ENCODE results near the gene PKP4.

- TF ChIP-seq, protein P1, sequence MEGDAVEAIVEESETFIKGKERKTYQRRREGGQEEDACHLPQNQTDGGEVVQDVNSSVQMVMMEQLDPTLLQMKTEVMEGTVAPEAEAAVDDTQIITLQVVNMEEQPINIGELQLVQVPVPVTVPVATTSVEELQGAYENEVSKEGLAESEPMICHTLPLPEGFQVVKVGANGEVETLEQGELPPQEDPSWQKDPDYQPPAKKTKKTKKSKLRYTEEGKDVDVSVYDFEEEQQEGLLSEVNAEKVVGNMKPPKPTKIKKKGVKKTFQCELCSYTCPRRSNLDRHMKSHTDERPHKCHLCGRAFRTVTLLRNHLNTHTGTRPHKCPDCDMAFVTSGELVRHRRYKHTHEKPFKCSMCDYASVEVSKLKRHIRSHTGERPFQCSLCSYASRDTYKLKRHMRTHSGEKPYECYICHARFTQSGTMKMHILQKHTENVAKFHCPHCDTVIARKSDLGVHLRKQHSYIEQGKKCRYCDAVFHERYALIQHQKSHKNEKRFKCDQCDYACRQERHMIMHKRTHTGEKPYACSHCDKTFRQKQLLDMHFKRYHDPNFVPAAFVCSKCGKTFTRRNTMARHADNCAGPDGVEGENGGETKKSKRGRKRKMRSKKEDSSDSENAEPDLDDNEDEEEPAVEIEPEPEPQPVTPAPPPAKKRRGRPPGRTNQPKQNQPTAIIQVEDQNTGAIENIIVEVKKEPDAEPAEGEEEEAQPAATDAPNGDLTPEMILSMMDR (IDR thresholded peaks at IDR 0.05; ENCODE audit: low read depth, low read length) = no peak
- TF ChIP-seq, protein P2, sequence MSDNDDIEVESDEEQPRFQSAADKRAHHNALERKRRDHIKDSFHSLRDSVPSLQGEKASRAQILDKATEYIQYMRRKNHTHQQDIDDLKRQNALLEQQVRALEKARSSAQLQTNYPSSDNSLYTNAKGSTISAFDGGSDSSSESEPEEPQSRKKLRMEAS (IDR thresholded peaks at IDR 0.05; ENCODE audit: low read depth, low read length) = no peak
These were observed 32.8 kb downstream of the PKP4 start for GRCh38 chr2:158489366-158490112.
